ENCODE data around the gene SUN1. TPM values are rescaled to one million over a fixed set of nuclear protein-coding genes. Genes with fewer than 3 reads are reported as not detected.
"Not testable (repeated sequence)": the region's sequence is repeated elsewhere in the genome, so short reads cannot be mapped to it uniquely, and the experiment has no call there.

SUN1 gene
- total RNA-seq, 2 experiments from 2014 or later, result 104 to 108 TPM

GRCh38 chr7:794207-794606, 38.1 kb upstream of the SUN1 start:
- CTCF ChIA-PET, result no interaction called here
- Mint-ChIP-seq H3K27me3 (no peaks in the 10 kb centered on the region), H3K4me1 (ENCODE audit: low read depth) (no peaks in the 10 kb centered on the region), H3K9me3 (no peaks in the 10 kb centered on the region), H3K27ac (no peak overlapping the region), H3K4me3 (no peak overlapping the region), H3K36me3 (ENCODE audit: low read depth) (no peaks in the 10 kb centered on the region)
- DNase-seq, result no peak
- Histone ChIP-seq H3K27me3 (ENCODE audit: control insufficient read depth in 1 of 2, insufficient read depth in 2 of 2, low read length in 2 of 2) (no peaks in the 10 kb centered on the region), H3K36me3 (ENCODE audit: insufficient read depth, low read length) (no peaks in the 10 kb centered on the region), H3K9me3 (ENCODE audit: control insufficient read depth in 1 of 2, insufficient read depth in 1 of 2, low read length in 2 of 2) (peaks cover 0 to 8% of the 10 kb centered on the region in 2 experiments), H3K4me1 (ENCODE audit: insufficient read depth, low read length) (no peaks in the 10 kb centered on the region), H3K4me3 (ENCODE audit: low read length) (no peak overlapping the region), H3K27ac (ENCODE audit: low read depth in 1 of 2, low read length in 2 of 2) (no peak overlapping the region)
- TF ChIP-seq CTCF (IDR thresholded peaks at IDR 0.05), result no peak
- intact Hi-C loops (cut with DNase I, micrococcal nuclease), result no loop called here
- no peak for ATAC-seq (ENCODE audit: poor library complexity)
- POLR2A ChIA-PET, result no interaction called here

- H3K4me1 Mint-ChIP-seq (ENCODE audit: low read depth), result no peaks in the 10 kb centered on the region
- TF ChIP-seq CTCF (IDR thresholded peaks at IDR 0.05), result no peak
- H3K27ac Mint-ChIP-seq, result no peak overlapping the region
- H3K4me1 ChIP-seq (ENCODE audit: insufficient read depth, low read length), result no peaks in the 10 kb centered on the region
- H3K36me3 Mint-ChIP-seq (ENCODE audit: low read depth), result no peaks in the 10 kb centered on the region
- CTCF ChIA-PET, result no interaction called here
- POLR2A ChIA-PET, result no interaction called here
- peaks cover 0 to 8% of the 10 kb centered on the region in 2 experiments for H3K9me3 ChIP-seq (ENCODE audit: control insufficient read depth in 1 of 2, insufficient read depth in 1 of 2, low read length in 2 of 2)
- intact Hi-C loops (cut with DNase I, micrococcal nuclease), result no loop called here
- H3K36me3 ChIP-seq (ENCODE audit: insufficient read depth, low read length), result no peaks in the 10 kb centered on the region
- ATAC-seq (ENCODE audit: poor library complexity) (no peak), DNase-seq (no peak)
- no peaks in the 10 kb centered on the region for H3K27me3 Mint-ChIP-seq
- H3K4me3 ChIP-seq (ENCODE audit: low read length), result no peak overlapping the region
- H3K9me3 Mint-ChIP-seq, result no peaks in the 10 kb centered on the region
- no peak overlapping the region for H3K4me3 Mint-ChIP-seq
- no peak overlapping the region for H3K27ac ChIP-seq (ENCODE audit: low read depth in 1 of 2, low read length in 2 of 2)
- no peaks in the 10 kb centered on the region for H3K27me3 ChIP-seq (ENCODE audit: control insufficient read depth in 1 of 2, insufficient read depth in 2 of 2, low read length in 2 of 2)
Observed at GRCh38 chr7:794671-795329, 37.5 kb upstream of the SUN1 start.

DNA sequence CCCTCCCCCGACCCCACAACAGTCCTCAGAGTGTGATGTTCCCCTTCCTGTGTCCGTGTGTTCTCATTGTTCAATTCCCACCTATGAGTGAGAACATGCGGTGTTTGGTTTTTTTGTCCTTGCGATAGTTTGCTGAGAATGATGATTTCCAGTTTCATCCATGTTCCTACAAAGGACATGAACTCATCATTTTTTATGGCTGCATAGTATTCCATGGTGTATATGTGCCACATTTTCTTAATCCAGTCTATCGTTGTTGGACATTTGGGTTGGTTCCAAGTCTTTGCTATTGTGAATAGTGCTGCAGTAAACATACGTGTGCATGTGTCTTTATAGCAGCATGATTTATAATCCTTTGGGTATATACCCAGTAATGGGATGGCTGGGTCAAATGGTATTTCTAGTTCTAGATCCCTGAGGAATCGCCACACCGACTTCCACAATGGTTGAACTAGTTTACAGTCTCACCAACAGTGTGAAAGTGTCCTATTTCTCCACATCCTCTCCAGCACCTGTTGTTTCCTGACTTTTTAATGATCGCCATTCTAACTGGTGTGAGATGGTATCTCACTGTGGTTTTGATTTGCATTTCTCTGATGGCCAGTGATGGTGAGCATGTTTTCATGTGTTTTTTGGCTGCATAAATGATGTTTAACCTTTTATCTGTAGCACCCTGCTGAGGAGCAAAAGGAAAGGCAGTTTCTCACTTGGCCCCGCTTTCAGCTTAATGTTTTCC, 35.7 kb upstream of the SUN1 start:
- H3K4me1 Mint-ChIP-seq (ENCODE audit: low read depth); POLR2A ChIA-PET; H3K27ac ChIP-seq (ENCODE audit: low read depth in 1 of 2, low read length in 2 of 2); CTCF ChIA-PET; ATAC-seq (ENCODE audit: poor library complexity); H3K9me3 Mint-ChIP-seq; H3K27me3 Mint-ChIP-seq; H3K4me3 Mint-ChIP-seq; DNase-seq; H3K36me3 ChIP-seq (ENCODE audit: insufficient read depth, low read length); H3K4me3 ChIP-seq (ENCODE audit: low read length); H3K4me1 ChIP-seq (ENCODE audit: insufficient read depth, low read length); H3K27ac Mint-ChIP-seq; H3K27me3 ChIP-seq (ENCODE audit: control insufficient read depth in 1 of 2, insufficient read depth in 2 of 2, low read length in 2 of 2); H3K9me3 ChIP-seq (ENCODE audit: control insufficient read depth in 1 of 2, insufficient read depth in 1 of 2, low read length in 2 of 2); H3K36me3 Mint-ChIP-seq (ENCODE audit: low read depth); intact Hi-C loops (cut with DNase I, micrococcal nuclease): not testable (repeated sequence)
